Upper lobe of left lung (tissue), 6 donors: ENCODE data around the gene ANKRD26. TPM values are rescaled to one million over a fixed set of nuclear protein-coding genes. Genes with fewer than 3 reads are reported as not detected.

Source experiments
- ATAC-seq, 2 donors: fragments of 200-7000 bp; cut with Tn5 transposase; one replicate each; pipeline ENCODE4 v1.9.1; 2022; ENCODE audit warnings: mild to moderate bottlenecking in 2 of 2, moderate library complexity in 2 of 2; ENCODE audit not compliant: low FRiP score in 2 of 2
- DNase-seq, 2 donors: peaks; one replicate each; pipeline ENCODE4 v3.0.0-alpha.2; 2019 to 2020
- H3K27ac ChIP-seq, 4 donors: fragments of 200-600 bp; sonication (generic); one replicate each; pipeline ENCODE4 v1.5.1; 2016 to 2019
- H3K27me3 ChIP-seq, 4 donors: fragments of 200-600 bp; sonication (generic); one replicate each; pipeline ENCODE4 v1.5.1; 2017 to 2019
- H3K36me3 ChIP-seq, 4 donors: fragments of 200-600 bp; sonication (generic); one replicate each; pipeline ENCODE4 v1.5.1; 2016 to 2019
- H3K4me1 ChIP-seq, 4 donors: fragments of 200-600 bp; sonication (generic); one replicate each; pipeline ENCODE4 v1.5.1; 2018 to 2019
- H3K4me3 ChIP-seq, 4 donors: fragments of 200-600 bp; sonication (generic); one replicate each; pipeline ENCODE4 v1.5.1; 2017 to 2019; ENCODE audit warnings: mild to moderate bottlenecking in 2 of 4, moderate library complexity in 1 of 4
- H3K9me3 ChIP-seq, 4 donors: fragments of 200-600 bp; sonication (generic); one replicate each; pipeline ENCODE4 v1.5.1; 2018 to 2019
- CTCF ChIP-seq, 6 experiments: fragments of 450-650 bp in 4 of 6; fragments of 200-600 bp in 2 of 6; sonication (generic) in 2 of 6; IDR thresholded peaks; one replicate each; pipeline ENCODE4 v1.5.1; 2016 to 2019; ENCODE audit warnings: antibody characterized with exemption in 6 of 6
- EP300 ChIP-seq, 4 donors: sonication (generic); formaldehyde crosslinking; IDR thresholded peaks; one replicate each; pipeline ENCODE4 v1.5.1; 2017; ENCODE audit warnings: antibody characterized with exemption in 4 of 4, control low read depth in 2 of 4
- POLR2A ChIP-seq, 4 donors: fragments of 450-650 bp; IDR thresholded peaks; one replicate each; pipeline ENCODE4 v1.5.1; 2016 to 2017; ENCODE audit warnings: antibody characterized with exemption in 4 of 4, mild to moderate bottlenecking in 2 of 4
- POLR2AphosphoS5 ChIP-seq, 2 donors: sonication (generic); formaldehyde crosslinking; IDR thresholded peaks; one replicate each; pipeline ENCODE4 v1.5.1; 2017; ENCODE audit warnings: antibody characterized with exemption in 2 of 2
- WGBS, 2 donors: methylation state at CpG; one replicate each; pipeline ENCODE4 v1.1.5; 2017 to 2018; 5-methylcytosine and 5-hydroxymethylcytosine counted together
- total RNA-seq, 6 donors: library from RNA; depleted of rRNA in 4 of 6; stranded (reverse); fragments of >200 nt in 4 of 6; gene quantifications; one replicate each; pipeline versions ENCODE4 v1.1.0 to v1.2.1, GENCODE V29; 2016 to 2021
- donor health status: DM: no; HTN: no; CAD: no; lungs with moderate emphysema.
- donor health status: DM: no; HTN: yes; CAD: no; lungs with severe emphysema.

ANKRD26 gene
- total RNA-seq, 6 donors from 2014 or later, result 4.9 to 45.1 (median 6.5) TPM

GRCh38 chr10:27099448-27099847 lies 846 bp downstream of the ANKRD26 start:
- 55 to 58% methylated on average over 11 of the region's 11 CpGs for WGBS, 2 donors
- no peaks in the 10 kb centered on the region for H3K9me3 ChIP-seq
- H3K4me3 ChIP-seq, result peak overlapping the region; percentile 54 to 91 (median 73)
- H3K27ac ChIP-seq, result peak overlapping the region; percentile 82 to 92 (median 88)
- H3K36me3 ChIP-seq, result no peaks in the 10 kb centered on the region
- DNase-seq (no peak), ATAC-seq (no peak)
- H3K27me3 ChIP-seq, result no peaks in the 10 kb centered on the region
- TF ChIP-seq CTCF (IDR thresholded peaks at IDR 0.05) (no peak), EP300 (IDR thresholded peaks at IDR 0.05) (no peak)
- peaks cover 9 to 24% (median 13%) of the 10 kb centered on the region in 4 donors for H3K4me1 ChIP-seq

GRCh38 chr10:27088119-27089044 lies 11.9 kb downstream of the ANKRD26 start:
- Histone ChIP-seq H3K36me3 (peaks cover 0 to 46% (median 14%) of the 10 kb centered on the region in 4 donors), H3K27me3 (no peaks in the 10 kb centered on the region), H3K4me1 (no peaks in the 10 kb centered on the region), H3K9me3 (no peaks in the 10 kb centered on the region), H3K4me3 (no peak overlapping the region), H3K27ac (no peak overlapping the region)
- 88 to 97% methylated on average over 5 of the region's 5 CpGs for WGBS, 2 donors
- DNase-seq (no peak), ATAC-seq (no peak)
- no peak for TF ChIP-seq POLR2AphosphoS5 (IDR thresholded peaks at IDR 0.05)

GRCh38 chr10:27072436-27073114 lies 27.7 kb downstream of the ANKRD26 start:
- no peaks in the 10 kb centered on the region for H3K27me3 ChIP-seq
- H3K27ac ChIP-seq, result no peak overlapping the region
- no peak for ATAC-seq
- TF ChIP-seq CTCF (IDR thresholded peaks at IDR 0.05) (no peak), EP300 (IDR thresholded peaks at IDR 0.05) (no peak), POLR2A (IDR thresholded peaks at IDR 0.05) (no peak), POLR2AphosphoS5 (IDR thresholded peaks at IDR 0.05) (no peak)
- peaks cover 3 to 56% (median 28%) of the 10 kb centered on the region in 4 donors for H3K36me3 ChIP-seq
- no peaks in the 10 kb centered on the region for H3K9me3 ChIP-seq
- H3K4me3 ChIP-seq, result no peak overlapping the region
- no peaks in the 10 kb centered on the region for H3K4me1 ChIP-seq
- WGBS, 2 donors, result 94 to 100% methylated on average over 3 to 6 of the region's 6 CpGs
- peak in 1 of 2 donors; percentile 17 for DNase-seq

- Histone ChIP-seq H3K27me3 (no peaks in the 10 kb centered on the region), H3K4me3 (no peak overlapping the region), H3K27ac (no peak overlapping the region), H3K9me3 (no peaks in the 10 kb centered on the region), H3K36me3 (peaks cover 0 to 41% (median 11%) of the 10 kb centered on the region in 4 donors), H3K4me1 (no peaks in the 10 kb centered on the region)
- DNase-seq, result no peak
- TF ChIP-seq EP300 (IDR thresholded peaks at IDR 0.05) (no peak), POLR2AphosphoS5 (IDR thresholded peaks at IDR 0.05) (no peak), CTCF (IDR thresholded peaks at IDR 0.05) (no peak), POLR2A (IDR thresholded peaks at IDR 0.05) (no peak)
- WGBS, 2 donors, result 93 to 96% methylated on average over 2 of the region's 2 CpGs
- ATAC-seq, result no peak
These were observed 31.9 kb downstream of the ANKRD26 start for GRCh38 chr10:27068217-27068891.

- H3K27me3 ChIP-seq, result no peaks in the 10 kb centered on the region
- TF ChIP-seq POLR2A (IDR thresholded peaks at IDR 0.05) (no peak), EP300 (IDR thresholded peaks at IDR 0.05) (no peak), POLR2AphosphoS5 (IDR thresholded peaks at IDR 0.05) (no peak), CTCF (IDR thresholded peaks at IDR 0.05) (no peak)
- ATAC-seq (no peak), DNase-seq (no peak)
- H3K36me3 ChIP-seq, result peaks cover 2 to 45% (median 6%) of the 10 kb centered on the region in 4 donors
- WGBS, 2 donors, result 89 to 91% methylated on average over 2 of the region's 2 CpGs
- no peaks in the 10 kb centered on the region for H3K9me3 ChIP-seq
- H3K27ac ChIP-seq, result no peak overlapping the region
- no peak overlapping the region for H3K4me3 ChIP-seq
- no peaks in the 10 kb centered on the region for H3K4me1 ChIP-seq
These were observed 35.2 kb downstream of the ANKRD26 start for GRCh38 chr10:27065084-27065483.
